Stimulated activated CD8-positive, alpha-beta memory T cell treated with anti-CD3 and anti-CD28 coated beads, Interleukin-4, amount 100 ng/mL, for 24 hours (primary cell): Measurements from ENCODE around the gene NKD1.

Source experiments
- DNase-seq: peaks from one replicate; pipeline ENCODE4 v3.0.0-alpha.2; 2020; ENCODE audit warnings: low read depth

Gene NKD1

DNA sequence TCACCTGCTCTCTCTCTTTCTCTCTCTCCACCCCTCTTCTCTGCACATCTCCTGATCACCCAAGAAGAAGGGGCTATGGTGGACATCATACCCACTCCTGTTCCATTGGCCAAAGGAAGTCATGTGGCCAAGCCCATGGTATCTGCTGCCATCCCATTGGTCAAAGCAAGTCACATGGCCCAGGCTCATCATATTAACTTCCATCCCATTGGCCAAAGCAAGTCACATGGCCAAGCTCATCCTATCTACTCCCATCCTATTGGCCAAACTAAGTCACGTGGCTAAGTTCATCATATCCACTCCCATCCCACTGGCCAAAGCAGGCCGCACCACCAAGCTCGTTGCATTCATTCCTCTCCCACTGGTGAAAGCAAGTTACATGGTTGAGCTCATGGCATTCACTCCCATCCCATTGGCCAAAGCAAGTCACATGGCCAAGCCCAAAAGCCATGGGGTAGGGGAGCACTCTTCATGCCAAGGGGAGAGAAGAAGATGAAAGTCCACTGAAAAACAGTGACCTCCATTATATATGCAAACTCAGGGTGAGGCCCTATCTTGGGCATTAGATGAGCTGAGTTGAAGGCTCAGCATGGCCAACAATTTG is 103.7 kb downstream of the NKD1 start:
- DNase-seq, result no peak

DNA sequence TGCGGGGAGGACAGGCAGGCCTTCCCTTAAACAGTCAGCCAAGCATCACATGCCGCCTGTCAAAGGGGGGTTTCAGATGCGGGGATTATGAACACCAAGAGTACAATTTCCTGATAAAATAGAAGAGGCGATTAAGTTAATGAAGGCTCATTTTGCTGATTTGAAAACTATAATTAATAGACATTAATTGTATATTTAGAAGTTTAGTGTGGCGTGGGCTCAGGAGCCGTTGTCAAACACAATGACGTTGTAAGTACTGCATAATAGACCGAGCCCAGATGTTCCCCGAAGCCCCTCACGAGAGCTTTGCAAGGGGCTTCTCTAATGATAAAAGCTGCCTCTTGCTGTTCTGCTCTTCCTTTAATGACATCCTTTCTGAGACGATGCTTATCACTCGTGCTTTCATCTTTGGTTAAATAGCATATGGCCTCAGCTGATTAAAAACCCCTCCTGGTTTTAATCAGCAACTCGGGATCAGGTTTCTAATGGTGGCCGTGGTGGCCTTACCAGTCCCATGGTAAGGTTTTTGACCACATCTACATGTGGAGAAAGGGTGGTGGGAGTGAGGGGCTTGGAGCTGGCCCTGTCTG is 104.7 kb downstream of the NKD1 start:
- DNase-seq, result no peak

DNA sequence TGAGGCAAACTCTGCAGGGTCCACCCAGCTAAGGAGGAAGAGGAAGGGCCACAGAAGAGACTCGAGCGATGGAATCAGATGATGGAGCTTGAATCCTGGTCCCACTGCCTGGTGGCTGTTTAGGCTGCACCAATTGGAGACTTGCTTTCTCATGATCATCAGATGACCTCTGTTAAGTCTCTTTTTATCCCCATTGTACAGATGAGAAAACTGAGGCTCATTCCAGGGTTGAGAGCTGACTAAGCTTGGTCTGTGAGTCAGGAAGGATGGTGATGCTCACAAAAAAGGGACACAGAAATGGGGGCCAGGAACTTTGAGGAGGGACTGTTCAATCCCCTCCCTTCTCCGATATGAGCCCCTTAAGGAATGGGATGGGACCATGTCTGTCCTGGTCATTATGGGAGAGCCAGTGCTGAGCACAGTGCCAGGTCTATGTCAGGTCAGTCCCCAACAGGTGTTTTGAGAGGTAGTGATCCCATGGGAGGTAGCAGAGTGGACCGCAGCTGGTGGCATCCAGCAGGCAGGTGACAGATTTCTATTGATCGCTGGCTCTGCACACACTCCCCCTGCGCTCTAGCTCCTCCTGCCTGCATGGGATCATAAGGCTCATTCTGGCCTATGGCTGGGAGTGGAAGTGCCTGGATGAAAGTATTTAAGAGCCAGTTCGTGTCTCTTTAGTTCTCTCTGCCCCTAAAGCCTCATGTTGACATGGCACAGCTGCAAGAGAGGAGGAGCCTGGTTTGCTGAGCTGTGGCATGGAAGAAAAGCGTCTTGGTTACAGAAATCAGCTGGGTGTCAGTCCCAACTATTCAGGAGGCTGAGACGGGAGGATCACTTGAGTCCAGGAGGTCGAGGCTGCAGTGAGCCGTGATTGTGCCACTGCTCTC is 105.7 kb downstream of the NKD1 start:
- DNase-seq, result no peak

DNA sequence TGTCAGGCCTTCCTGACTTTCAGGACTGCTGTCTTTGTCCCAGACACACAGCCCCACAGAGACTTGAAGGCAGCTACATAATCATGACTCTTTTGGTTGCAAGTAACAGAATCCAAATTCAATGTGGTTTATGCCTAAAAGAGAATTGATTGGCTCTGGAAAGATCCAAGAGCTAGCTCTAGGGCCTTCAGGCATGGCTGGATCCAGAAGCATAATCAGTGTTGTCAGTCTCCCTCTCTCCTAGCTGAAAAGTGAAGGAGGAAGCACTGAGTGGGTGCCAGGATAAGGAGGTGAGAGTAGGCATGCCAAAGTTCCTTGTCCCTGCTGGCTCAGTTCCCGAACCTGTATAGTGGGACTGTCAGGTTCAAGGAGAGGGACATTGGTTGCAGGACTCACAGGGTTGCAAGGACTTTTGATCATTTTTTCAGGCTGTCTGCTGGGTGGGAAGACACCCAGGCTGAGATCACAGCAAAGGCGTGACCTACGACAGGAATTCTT is 107.4 kb downstream of the NKD1 start:
- no peak for DNase-seq

DNA sequence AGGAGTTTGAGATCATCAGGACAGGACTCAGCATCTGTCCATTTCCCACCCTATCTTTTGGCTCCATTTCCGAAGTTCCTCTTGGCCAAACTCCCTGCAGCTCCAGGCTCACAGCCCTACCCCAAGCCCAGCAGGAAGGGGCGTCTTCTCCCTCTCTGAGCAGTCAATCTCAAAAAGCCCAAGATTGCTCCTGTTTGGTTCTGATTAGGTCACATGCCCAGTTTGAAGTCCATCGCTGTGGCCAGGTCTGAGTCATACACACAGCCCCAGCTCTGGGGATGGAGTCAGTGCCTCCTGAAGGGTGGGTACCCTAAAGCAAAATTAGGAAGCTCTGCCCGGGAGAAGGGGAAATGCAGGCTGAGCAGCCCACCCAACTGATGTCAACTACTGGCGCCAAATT is 109.0 kb downstream of the NKD1 start:
- DNase-seq, result no peak

DNA sequence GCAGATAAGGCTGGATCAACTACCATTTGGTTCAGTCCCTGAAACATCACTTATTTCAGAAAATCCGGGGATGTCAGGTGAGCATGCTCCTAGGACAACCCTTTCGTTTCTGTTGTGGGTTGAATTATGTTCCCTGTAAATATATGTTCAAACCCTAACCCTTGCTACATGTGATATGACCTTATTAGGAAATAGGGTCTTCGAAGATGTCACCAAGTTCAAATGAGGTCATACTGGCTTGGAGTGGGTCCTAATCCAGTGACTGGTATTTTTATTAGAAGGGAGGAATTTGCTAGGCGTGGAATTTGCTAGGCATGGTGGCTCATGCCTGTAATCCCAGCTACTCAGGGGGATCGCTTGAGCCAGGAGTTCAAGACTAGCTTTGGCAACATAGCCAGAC is 111.6 kb downstream of the NKD1 start:
- DNase-seq, result no peak

DNA sequence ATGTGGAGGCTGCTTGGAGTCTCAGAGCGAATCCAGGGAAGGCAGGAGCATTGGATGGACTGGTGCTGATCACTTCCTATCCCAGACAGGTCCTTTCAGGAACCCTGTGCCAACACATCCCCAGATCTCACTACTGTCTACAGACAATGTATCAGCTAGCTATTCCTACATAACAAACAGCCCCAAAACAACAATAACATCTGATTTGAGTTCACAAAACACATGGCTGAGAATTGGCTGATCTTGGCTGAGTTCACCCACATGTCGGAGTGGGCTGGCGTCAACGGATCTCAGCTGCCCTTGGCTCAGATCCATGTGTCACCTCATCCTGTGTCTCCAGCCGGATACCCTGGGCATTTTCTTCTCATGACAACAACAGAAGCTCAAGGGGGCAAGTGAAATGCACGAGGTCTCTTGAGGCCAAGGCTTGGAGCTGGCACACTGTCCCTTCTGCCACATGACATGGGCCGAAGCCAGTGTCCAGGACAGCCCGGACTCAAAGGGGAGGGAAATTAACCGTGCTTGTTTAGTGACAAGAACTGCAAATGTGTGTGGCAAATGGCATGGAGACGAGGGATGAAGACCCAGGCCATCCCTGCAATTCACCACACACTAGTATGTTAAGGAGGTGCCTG is 114.2 kb downstream of the NKD1 start:
- no peak for DNase-seq

DNA sequence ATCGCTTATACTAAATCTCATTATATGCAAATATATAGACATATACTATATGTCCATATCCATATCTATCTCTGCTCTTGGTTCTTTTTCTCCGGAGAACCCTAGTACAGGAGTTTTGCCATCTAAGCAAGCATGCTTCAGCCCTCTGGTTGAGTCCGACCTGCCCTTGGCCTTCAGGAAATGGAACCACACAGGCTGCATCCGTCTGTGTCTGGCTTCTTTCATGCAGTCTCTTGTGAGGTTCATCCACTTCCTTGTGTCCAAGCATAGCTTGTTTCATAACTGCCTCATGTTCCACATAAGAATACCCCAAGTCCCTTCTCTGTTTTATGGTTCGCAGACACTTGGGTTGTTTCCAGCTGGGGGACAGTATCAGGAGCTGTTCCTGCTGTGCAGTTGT is 116.1 kb downstream of the NKD1 start:
- DNase-seq, result no peak

DNA sequence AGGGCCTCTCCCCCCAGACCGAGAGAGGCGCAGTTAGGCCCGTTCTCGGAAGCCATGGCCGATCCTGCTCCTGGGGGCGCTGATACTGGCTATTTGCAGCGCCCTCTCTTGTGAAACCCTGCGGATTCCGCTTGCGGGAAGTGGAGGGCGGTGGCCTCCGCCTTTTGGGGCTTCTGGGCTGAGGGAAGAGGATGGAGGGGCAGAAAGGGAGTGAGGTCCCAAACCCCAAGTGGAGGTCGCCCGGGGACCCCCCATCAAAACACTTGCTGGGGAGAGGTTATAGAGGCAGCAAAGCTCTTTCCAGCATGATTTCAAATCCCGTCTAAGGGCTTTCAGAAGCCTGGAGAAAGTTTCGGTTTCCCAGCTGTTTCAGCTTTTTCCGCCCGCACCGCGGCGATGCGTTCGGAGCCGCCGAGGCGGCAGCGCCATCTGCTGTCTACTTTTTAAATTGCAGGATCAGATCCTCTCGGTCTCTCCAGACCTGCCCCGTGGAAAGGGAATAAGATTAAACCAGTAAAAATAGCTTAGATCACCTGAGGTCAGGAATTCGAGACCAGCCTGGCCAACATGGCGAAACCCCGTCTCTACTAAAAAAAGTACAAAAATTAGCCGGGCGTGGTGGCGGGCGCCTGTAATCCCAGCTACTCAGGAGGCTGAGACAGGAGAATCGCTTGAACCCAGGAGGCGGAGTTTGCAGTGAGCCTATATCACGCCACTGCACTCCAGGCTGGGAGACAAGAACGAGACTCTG is 117.1 kb downstream of the NKD1 start:
- peak; percentile 70 for DNase-seq

DNA sequence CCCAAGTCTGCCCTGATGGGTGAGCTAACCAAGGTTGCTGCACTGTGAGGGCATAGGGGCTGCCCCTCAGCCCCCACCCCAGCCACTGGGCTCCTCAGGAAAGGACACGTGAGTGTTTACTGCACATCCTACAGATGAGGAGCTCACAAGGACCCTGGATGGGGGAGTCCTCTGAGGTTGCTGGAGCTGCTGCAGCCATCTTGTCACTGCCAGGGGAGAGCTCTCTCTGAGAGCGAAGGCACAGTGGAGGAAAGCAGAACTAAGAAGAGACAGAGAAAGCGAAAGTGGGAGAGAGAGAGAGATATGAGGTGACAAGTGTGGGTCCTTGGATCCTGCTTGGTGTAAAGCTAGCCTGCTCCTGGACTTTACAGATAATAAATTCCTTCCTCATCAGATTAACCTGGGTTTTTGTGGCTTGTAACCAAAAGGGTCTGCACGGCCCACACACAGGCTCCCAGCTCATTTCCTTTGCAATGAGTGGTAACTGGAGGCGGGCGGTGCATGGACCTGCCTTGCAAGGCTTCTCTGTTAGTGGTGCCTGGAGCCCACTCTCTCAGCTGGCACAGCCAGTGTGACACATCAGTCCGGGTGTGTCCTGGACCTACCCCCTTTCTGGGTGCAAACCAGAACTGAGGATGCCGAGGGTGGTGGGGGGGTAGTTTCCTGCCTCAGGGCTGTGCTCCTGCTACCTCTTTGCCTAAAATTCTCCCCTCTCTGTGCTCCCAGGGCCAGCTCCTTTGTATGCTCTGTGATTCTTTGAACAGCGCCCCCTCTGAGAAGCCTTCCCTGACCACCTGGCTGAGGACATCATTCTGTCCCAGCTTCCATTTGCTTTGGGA is 118.7 kb downstream of the NKD1 start:
- DNase-seq, result peak; percentile 46

DNA sequence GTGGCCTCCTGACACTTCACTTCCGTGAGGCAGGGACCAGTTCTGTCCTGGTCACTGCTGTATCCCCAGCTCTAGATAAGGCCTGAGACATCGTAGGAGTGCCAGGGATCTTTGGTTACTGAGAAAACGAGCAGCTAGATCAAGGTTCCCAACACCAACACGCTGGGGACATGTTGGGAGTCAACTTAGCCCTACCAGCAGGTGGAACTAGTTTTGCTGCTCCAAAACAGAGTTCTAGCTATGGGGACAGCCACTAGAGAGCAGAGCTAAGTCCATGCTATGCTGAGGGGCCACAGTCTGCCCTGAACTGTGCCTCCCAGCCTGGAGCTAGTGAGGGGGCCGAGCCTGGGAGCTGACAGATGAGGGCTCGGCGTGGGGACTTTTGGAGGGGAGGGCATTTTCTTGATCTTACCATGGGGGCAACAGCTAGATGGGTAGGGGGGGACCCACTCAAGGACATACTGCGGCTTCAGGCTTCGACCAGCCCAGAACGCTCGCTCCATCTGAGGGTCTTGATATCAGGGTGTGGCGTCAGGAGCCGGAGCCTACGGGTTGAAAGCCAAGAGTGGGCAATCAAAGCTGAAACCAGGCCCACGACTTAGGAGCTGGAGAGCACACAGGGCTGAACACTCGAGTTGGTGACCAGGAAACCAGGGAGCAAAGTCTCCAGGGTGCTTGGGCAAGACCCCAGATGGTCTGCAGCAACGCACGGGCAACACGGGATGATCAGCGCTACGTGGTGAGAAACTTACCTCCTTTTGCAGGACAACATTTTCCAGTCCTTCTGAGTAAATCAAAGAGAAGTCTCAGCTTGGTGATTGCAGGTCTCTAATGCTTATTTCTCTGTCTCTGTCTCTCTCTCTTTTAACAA is 119.5 kb downstream of the NKD1 start:
- DNase-seq, result no peak

DNA sequence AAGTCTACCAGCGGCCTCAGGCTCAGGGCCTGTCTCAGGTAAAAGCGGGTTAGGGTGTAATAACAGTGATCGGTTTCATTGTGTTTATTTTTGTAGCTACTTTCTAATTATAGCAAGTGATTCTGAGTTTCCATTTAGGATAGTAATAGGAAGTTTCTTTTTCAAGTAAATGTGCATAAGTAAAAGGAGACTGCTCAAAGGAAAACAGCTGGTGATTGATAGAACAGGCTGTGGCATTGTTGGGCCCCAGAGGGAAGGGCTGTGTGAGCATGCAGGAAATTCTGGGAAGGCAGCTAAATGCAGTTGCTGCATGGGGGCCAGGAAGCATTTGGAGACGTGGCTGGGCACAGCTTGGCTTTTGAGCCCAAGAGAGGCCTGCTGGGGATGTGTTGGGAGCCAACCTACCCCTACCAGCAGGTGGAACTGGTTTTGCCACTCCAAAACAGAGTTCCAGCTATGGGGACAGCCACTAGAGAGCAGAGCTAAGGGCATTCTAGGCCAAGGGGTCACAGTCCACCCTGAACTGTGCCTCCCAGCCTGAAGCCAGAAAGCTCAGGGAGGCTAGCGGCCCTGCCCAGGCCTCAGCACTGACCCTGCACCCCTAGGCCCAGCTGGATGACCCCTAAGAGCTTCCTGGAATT is 120.3 kb downstream of the NKD1 start:
- DNase-seq, result no peak

DNA sequence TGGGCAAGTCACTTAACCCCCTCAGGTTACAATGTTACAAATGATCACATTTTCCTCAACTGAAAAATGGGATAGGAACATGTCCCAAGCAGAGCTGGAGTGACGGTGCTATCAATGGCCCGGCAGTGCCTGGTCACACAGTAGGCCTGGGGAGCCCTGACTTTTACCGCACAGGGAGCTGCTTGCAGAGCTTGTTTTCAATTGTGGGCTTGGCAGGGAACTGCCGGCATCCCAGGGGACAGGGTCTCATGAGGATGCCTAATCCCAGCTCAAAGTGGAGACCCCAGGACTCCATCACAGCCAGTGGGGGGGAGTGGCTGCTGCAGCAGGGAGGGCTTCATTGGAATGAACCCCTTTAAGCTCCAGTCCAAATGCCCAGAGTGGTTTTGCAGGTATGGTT is 121.5 kb downstream of the NKD1 start:
- no peak for DNase-seq

DNA sequence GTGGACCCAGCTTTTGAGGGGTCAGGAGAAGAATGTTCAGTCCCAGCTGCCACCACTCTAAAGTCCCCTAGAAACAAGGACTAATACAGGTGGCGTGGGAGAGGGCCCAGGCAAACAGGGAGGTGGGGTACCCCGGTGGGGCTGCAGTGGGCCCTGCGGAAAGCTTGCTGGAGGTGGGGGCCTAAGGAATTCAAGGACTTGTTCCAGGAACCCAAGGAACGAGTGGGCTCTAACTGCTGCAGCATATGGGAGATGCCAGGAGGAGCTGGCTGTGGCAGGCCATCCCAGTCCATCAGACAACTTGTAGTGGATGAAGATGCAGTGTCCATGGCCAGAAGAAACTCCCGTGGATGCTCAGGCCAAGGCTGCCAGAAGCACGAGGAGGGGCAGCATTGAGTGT is 122.3 kb downstream of the NKD1 start:
- DNase-seq, result no peak

DNA sequence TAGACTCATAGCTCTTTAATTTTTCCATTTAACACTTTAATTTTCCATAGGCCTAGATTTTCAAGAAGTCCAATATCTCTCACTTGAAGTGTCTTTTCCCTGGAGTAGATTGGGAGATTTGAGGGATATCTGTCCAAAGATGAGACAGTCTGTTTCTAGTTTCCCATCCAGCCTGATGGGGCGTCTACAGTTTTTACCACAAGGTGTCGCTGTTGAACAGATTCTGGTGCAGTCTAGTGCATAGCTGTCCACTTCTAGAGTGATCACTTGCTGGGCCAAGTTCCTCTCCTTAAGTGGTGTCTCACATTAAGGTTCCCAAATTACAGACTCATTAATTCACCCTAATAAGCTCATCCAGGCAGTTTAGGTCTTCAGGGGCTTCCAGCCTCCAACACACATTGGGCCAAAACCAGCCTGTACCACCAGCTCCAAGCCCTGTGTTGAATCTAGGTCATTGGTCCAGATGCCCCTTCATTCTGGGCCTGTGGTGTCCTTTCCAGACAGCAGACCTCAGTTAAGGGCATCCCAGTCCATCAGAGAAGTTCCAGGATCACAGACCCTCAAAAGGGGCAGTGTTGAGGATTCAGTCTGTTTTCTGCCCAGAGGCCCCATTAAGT is 123.6 kb downstream of the NKD1 start:
- DNase-seq, result no peak

DNA sequence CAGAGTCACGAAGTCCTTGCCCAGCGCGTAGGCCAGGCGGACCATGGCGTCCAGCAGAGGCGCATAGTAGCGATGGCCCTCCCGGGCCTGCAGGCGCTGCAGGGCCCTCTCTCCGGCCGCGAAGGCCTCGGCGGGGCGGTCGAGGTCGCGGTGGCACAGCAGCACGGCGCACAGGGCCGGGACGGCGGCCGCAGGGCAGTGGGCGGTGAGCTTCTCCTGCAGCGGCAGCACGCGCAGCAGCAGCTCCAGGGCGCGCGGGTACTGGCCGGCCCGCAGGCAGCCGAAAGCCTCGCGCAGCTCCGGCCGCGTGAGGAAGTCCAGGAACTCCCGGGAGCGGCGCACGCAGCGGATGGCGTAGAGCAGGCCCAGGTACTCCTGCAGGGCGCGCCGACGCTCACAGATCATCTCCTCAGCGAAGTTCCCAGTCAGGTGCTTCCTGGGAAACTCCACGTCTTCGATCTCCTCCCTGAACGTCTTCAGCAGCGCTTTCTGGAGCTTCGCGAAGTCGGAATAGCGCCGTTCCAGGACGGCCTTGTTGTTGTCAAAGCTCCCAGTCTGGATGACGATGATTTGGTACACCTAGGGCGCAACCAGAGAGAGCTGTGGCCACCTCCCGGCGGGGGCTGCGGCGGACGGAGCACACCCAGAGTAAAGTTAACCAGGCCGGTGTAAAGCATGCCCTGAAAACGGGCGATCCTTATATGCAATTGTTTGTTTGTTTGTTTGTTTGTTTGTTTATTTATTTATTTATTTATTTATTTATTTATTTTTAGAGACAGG is 125.5 kb downstream of the NKD1 start:
- no peak for DNase-seq

DNA sequence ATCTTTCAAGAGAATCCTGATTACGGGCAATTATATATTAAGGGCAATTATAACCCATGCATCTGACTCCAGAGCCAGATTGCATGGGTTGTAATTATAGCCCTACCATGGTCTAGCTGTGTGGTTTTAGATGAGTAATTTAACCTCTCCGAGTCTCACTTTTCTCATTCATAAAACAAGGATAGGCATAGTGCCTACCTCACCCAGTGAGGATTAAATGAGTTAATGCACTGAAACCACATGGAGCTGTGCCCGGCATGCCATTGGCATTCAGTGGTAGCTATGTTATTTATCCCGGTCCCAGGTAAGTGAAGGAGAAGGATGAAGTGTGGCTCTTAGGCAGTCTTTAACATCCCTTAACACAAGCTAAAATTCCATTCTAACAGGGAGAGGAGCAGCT is 126.6 kb downstream of the NKD1 start:
- no peak for DNase-seq
